GM12878 (cell line): ENCODE results near the gene DMD. TPM values are rescaled to one million over a fixed set of nuclear protein-coding genes. Genes with fewer than 3 reads are reported as not detected.

Experiments
- ATAC-seq: fragments of 200-7000 bp; cut with Tn5 transposase; 3 replicates; pipeline ENCODE4 v1.9.1; 2020; ENCODE audit warnings: mild to moderate bottlenecking, moderate library complexity
- BruUV-seq: library from RNA; stranded (reverse); fragments of 400-500 nt; replicated peaks from 2 replicates; lab custom pipeline; 2021; lab: Mats Ljungman, UMichigan
- CTCF ChIA-PET: fragments of 300-600 bp; sonication (Branson Sonifier 250); formaldehyde crosslinking; extraction: SDS; loops from one replicate; lab custom pipeline; 2021; ENCODE audit warnings: inconsistent platforms; lab: Yijun Ruan, JAX
- POLR2A ChIA-PET: fragments of 350-600 bp; formaldehyde crosslinking; extraction: SDS; loops from one replicate; lab custom pipeline; 2021; ENCODE audit warnings: inconsistent platforms; lab: Charles Lee
- RAD21 ChIA-PET: fragments of 300-600 bp; sonication (Branson Sonifier 250); formaldehyde crosslinking; loops from one replicate; lab custom pipeline; 2023; ENCODE audit warnings: antibody characterized with exemption; ENCODE audit not compliant: unreplicated experiment; lab: Charles Lee
- SMC1A ChIA-PET: fragments of 300-600 bp; sonication (Branson Sonifier 250); formaldehyde crosslinking; loops from one replicate; lab custom pipeline; 2023; ENCODE audit not compliant: unreplicated experiment, uncharacterized antibody; lab: Charles Lee
- DNase-seq: peaks from one replicate; pipeline ENCODE4 v3.0.0-alpha.2; 2011; ENCODE audit warnings: low read depth, low spot score
- FAIRE-seq: peaks from 3 replicates; lab custom pipeline; 2011; peaks lifted over from hg19 to GRCh38; lab: Jason Lieb, UNC
- H2AFZ ChIP-seq: 2 replicates; pipeline ENCODE4 v1.6.0; 2011; ENCODE audit warnings: low read depth, low read length, control low read depth; ENCODE audit not compliant: control insufficient read depth
- H3K27ac ChIP-seq: 2 replicates; pipeline ENCODE4 v1.5.1; 2011; ENCODE audit warnings: control low read depth; ENCODE audit not compliant: control insufficient read depth, insufficient read depth
- H3K27me3 ChIP-seq, 2 experiments: replicated peaks in 1 of 2; 2 replicates each; pipeline versions ENCODE4 v1.6.0 to v1.6.1; 2011; ENCODE audit warnings: low read length in 1 of 2; ENCODE audit not compliant: control insufficient read depth in 2 of 2, insufficient read depth in 2 of 2
- H3K36me3 ChIP-seq, 2 experiments: 2 replicates each; pipeline ENCODE4 v1.5.1; 2011; ENCODE audit warnings: low read length in 1 of 2; ENCODE audit not compliant: control insufficient read depth in 2 of 2, insufficient read depth in 2 of 2
- H3K4me1 ChIP-seq: 2 replicates; pipeline ENCODE4 v1.6.1; 2011; ENCODE audit warnings: mild to moderate bottlenecking, low read length, moderate library complexity, mixed read lengths; ENCODE audit not compliant: control insufficient read depth, insufficient read depth
- H3K4me2 ChIP-seq: 2 replicates; pipeline ENCODE4 v1.6.0; 2011; ENCODE audit warnings: control low read depth; ENCODE audit not compliant: control insufficient read depth, insufficient read depth
- H3K4me3 ChIP-seq: fragments of 200-600 bp; sonication (generic); 2 replicates; pipeline ENCODE4 v1.5.1; 2016
- H3K79me2 ChIP-seq: 2 replicates; pipeline ENCODE4 v1.6.0; 2011; ENCODE audit warnings: low read length; ENCODE audit not compliant: control insufficient read depth, insufficient read depth
- H3K9ac ChIP-seq: 2 replicates; pipeline ENCODE4 v1.8.0; 2011; ENCODE audit warnings: low read length, control low read depth, mixed read lengths; ENCODE audit not compliant: control insufficient read depth, insufficient read depth
- H3K9me3 ChIP-seq: replicated peaks from 3 replicates; pipeline ENCODE4 v1.5.1; 2011; ENCODE audit warnings: mild to moderate bottlenecking, low read length; ENCODE audit not compliant: control insufficient read depth, insufficient read depth
- H4K20me1 ChIP-seq: 2 replicates; pipeline ENCODE4 v1.6.0; 2011; ENCODE audit not compliant: control insufficient read depth, insufficient read depth
- CBX3 ChIP-seq: fragments of 200-600 bp; sonication (generic); IDR thresholded peaks from 2 replicates; pipeline ENCODE4 v1.6.1; 2016; ENCODE audit warnings: low read depth, borderline replicate concordance
- CBX5 ChIP-seq: sonication (generic); IDR thresholded peaks from 2 replicates; pipeline ENCODE4 v1.6.1; 2016; ENCODE audit warnings: low read depth, moderate library complexity, mild to moderate bottlenecking, inconsistent platforms
- CEBPB ChIP-seq, 2 experiments: fragments of 150-350 bp in 1 of 2; IDR thresholded peaks; 2 replicates each; pipeline ENCODE4 v1.6.1; 2012 to 2014; ENCODE audit warnings: low read depth in 2 of 2, low read length in 2 of 2, borderline replicate concordance in 1 of 2, inconsistent platforms in 1 of 2
- MTA3 ChIP-seq: IDR thresholded peaks from 2 replicates; pipeline ENCODE4 v1.6.1; 2012; ENCODE audit warnings: low read length, inconsistent platforms, borderline replicate concordance
- PAX8 ChIP-seq: fragments of 450-650 bp; IDR thresholded peaks from 2 replicates; pipeline ENCODE4 v1.6.1; 2017; ENCODE audit warnings: mild to moderate bottlenecking, moderate library complexity
- POLR2AphosphoS2 ChIP-seq: IDR thresholded peaks from 2 replicates; pipeline ENCODE4 v1.6.1; 2011; ENCODE audit warnings: low read depth, mild to moderate bottlenecking, low read length, improper control_type of control experiment, moderate library complexity
- SIX5 ChIP-seq: IDR thresholded peaks from 2 replicates; pipeline ENCODE4 v1.6.1; 2011; ENCODE audit warnings: mild to moderate bottlenecking, low read depth, low read length, moderate library complexity; ENCODE audit not compliant: severe bottlenecking
- SMARCA5 ChIP-seq: fragments of 450-650 bp; IDR thresholded peaks from 2 replicates; pipeline ENCODE4 v1.6.1; 2017; ENCODE audit warnings: mild to moderate bottlenecking
- SUZ12 ChIP-seq: fragments of 200-600 bp; sonication (generic); IDR thresholded peaks from one replicate; pipeline ENCODE4 v1.6.1; 2018; ENCODE audit warnings: antibody characterized with exemption, mild to moderate bottlenecking; ENCODE audit not compliant: unreplicated experiment
- TCF12 ChIP-seq: IDR thresholded peaks from 2 replicates; pipeline ENCODE4 v1.6.1; 2011; ENCODE audit warnings: low read depth, mild to moderate bottlenecking, low read length
- WGBS: methylation state at CpG from one replicate; pipeline ENCODE4 v1.1.6; 2016; ENCODE audit warnings: low lambda C conversion rate; ENCODE audit not compliant: insufficient replicate concordance, insufficient coverage; ENCODE audit errors: missing lambda C conversion rate; 5-methylcytosine and 5-hydroxymethylcytosine counted together
- in situ Hi-C: fragments of 300-500 bp; cut with MboI; formaldehyde crosslinking; loops from 9 replicates; pipeline ENCODE4 v1.14.3; 2018; ENCODE audit warnings: mixed read lengths
- intact Hi-C: fragments of 100-400 bp; cut with micrococcal nuclease; formaldehyde crosslinking; loops from one replicate; pipeline ENCODE4 v1.14.2; 2022; ENCODE audit not compliant: unreplicated experiment
- polyA plus RNA-seq, 11 experiments: library from polyadenylated mRNA; depleted of rRNA in 4 of 11; unstranded in 6 of 11; stranded (reverse) in 5 of 11; fragments of >200 nt; fragmentation: Nextera tagmentation in 4 of 11; fragmentation: Illumina TruSeq in 1 of 11; extraction: Ambion mirVana in 4 of 11; extraction: Trizol in 1 of 11; gene quantifications; 1 replicate in 1 of 11; 2 replicates in 10 of 11; pipeline versions ENCODE4 v1.2.1 to v1.2.3, GENCODE V29; 2011 to 2016; ENCODE audit warnings: inconsistent platforms in 2 of 11, missing spikeins in 2 of 11, low read depth in 1 of 11
- total RNA-seq, 4 experiments: library from RNA; depleted of rRNA in 3 of 4; stranded (reverse); fragments of >200 nt in 3 of 4; fragmentation: Illumina TruSeq in 1 of 4; extraction: Trizol in 1 of 4; gene quantifications; 2 replicates each; pipeline versions ENCODE4 v1.2.1 to v1.2.3, GENCODE V29; 2013 to 2021
- TF ChIP-seq, protein P1 (sequence below): IDR thresholded peaks from 2 replicates; pipeline ENCODE4 v1.6.1; 2011; ENCODE audit warnings: borderline replicate concordance, low read depth, mild to moderate bottlenecking, moderate library complexity, low read length; ENCODE audit not compliant: insufficient read depth, poor library complexity, severe bottlenecking

DMD gene
- total and polyA plus RNA-seq, 10 of the 15 experiments (the other 5 are each of a cell fraction or from before 2014, with no cell fraction given): 1.4 to 24.3 (median 4.3) TPM

- H3K36me3 ChIP-seq: no peaks in the 10 kb centered on the region
- ATAC-seq (no peak), DNase-seq (no peak)
- no TSS peak for BruUV-seq
- H3K4me3 ChIP-seq: no peak overlapping the region
- RAD21 ChIA-PET: no interaction called here
- H3K9me3 ChIP-seq: no peaks in the 10 kb centered on the region
- no peak overlapping the region for H3K9ac ChIP-seq
- in situ Hi-C loops: no loop called here
- H2AFZ ChIP-seq: no peak overlapping the region
- SMC1A ChIA-PET: no interaction called here
- no peak for TF ChIP-seq POLR2AphosphoS2
- no peak for TF ChIP-seq MTA3
- no peak for TF ChIP-seq CBX3
- TF ChIP-seq PAX8: no peak
- no peak for TF ChIP-seq SUZ12
- TF ChIP-seq CEBPB (IDR thresholded peaks at IDR 0.05; ENCODE audit: borderline replicate concordance in 1 of 2, low read depth in 2 of 2, low read length in 2 of 2): no peak
- TF ChIP-seq CBX5: no peak
- no peak for TF ChIP-seq TCF12
- TF ChIP-seq, protein P1, sequence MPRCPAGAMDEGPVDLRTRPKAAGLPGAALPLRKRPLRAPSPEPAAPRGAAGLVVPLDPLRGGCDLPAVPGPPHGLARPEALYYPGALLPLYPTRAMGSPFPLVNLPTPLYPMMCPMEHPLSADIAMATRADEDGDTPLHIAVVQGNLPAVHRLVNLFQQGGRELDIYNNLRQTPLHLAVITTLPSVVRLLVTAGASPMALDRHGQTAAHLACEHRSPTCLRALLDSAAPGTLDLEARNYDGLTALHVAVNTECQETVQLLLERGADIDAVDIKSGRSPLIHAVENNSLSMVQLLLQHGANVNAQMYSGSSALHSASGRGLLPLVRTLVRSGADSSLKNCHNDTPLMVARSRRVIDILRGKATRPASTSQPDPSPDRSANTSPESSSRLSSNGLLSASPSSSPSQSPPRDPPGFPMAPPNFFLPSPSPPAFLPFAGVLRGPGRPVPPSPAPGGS: no peak
- no peak for TF ChIP-seq SMARCA5
- no peak for TF ChIP-seq SIX5
- TF ChIP-seq, all 136 proteins: peak for 0
- H3K79me2 ChIP-seq: no peaks in the 10 kb centered on the region
- no peaks in the 10 kb centered on the region for H4K20me1 ChIP-seq
- H3K4me1 ChIP-seq: no peaks in the 10 kb centered on the region
- POLR2A ChIA-PET: no interaction called here
- FAIRE-seq: no peak
- H3K27me3 ChIP-seq: no peaks in the 10 kb centered on the region
- intact Hi-C loops: no loop called here
- CTCF ChIA-PET: no interaction called here
- 9% methylated on average over 6 of the region's 6 CpGs for WGBS
- H3K27ac ChIP-seq: no peak overlapping the region
- no peak overlapping the region for H3K4me2 ChIP-seq
These were observed 1020.0 kb downstream of the DMD start for GRCh38 chrX:32191316-32191715.
